ENCODE data around the gene ILRUN.
"Not testable (repeated sequence)": the region's sequence is repeated elsewhere in the genome, so short reads cannot be mapped to it uniquely, and the experiment has no call there.

ILRUN gene

GRCh38 chr6:34697544-34697836, 923 bp upstream of the ILRUN start:
- DNase-seq: no peak

DNA sequence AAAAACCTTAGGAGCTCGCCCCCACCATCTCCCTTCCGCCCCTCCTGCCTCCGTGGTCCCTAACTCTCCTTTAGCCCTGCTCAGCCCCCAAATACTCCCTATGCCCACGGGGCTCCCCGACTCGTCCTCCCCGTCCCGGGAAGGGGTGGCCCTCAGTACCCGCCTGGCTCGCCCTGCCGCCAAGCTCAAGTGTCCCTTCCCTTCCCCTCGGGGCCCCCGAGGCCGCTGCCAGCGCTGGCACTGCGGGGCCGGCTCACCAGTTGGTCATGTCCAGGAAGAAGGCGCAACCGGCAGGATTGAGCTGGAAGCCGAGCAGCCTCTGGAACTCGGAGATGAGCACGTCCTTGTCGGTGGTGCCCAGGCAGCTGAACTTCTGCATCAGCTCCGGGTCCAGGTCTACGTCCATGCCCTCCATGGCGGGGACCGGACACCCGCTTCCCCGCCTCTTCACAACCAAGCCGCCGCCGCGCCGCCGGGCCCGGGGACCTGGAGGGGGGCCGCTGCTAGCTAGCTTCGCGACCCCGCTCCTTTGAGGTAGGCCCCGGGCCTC, 303 bp downstream of the ILRUN start:
- DNase-seq: no peak

DNA sequence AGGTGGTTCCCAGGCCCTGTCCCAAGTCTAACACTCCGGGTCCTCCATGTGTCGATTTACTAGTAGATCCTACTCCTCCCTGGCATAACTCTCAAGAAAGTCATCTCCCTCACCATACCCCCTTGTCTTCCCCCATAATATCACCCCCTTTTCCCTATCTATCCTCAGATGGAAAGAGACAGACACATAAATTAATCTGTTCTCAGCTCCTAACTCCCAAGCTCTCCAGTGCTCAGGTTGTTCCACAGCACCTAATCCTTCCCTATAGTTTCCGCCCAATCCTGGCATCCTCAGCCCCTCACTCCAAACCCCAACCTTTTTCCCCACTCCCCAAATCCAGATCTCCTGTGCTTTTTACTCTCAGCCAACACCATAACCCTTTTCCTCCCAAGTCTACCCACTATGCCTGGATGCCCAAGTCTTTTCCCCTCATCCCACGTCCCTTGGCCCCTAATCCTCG, 808 bp downstream of the ILRUN start:
- DNase-seq: no peak

- no peak for DNase-seq
Observed at GRCh38 chr6:34692280-34692679, 4.3 kb downstream of the ILRUN start.

GRCh38 chr6:34689742-34690141, 6.8 kb downstream of the ILRUN start:
- no peak for DNase-seq

DNA sequence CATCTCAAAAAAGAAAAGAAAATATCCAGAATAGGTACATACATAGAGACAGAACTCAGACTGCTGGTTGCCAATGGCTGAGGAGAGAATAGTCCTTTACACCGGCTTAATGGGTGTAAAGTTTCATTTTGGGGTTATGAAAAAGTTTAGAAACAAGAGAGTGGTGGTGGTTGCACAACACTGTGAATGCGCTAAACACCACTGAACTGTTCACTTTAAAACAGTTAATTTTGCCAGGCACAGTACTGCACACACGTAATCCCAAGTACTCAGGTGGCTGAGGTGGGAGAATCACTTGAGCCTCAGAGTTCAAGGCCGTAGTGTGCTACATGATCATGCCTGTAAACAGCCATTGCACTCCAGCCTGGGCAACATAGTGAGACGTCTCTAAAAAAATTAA, 7.6 kb downstream of the ILRUN start:
- no peak for DNase-seq

- no peak for DNase-seq
Observed at GRCh38 chr6:34684919-34685318, 11.6 kb downstream of the ILRUN start.

GRCh38 chr6:34684364-34684763, 12.2 kb downstream of the ILRUN start:
- DNase-seq: no peak

- peak; percentile 63 for DNase-seq
Observed at GRCh38 chr6:34680802-34681515, 15.6 kb downstream of the ILRUN start.

DNA sequence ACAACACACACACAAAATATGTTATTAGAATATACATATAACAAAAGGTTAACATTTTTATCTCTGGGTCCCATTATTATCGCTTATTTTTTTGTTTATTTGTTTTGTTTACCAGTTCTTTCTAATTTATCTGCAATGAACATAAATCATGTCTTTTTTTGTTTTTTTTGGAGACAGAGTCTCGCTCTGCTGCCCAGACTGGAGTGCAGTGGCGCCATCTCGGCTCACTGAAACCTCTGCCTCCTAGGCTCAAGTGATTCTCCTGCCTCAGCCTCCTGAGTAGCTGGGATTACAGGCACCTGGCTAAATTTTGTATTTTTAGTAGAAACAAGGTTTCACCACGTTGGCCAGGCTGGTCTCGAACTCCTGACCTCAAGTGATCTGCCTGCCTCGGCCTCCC, 16.3 kb downstream of the ILRUN start:
- not testable (repeated sequence) for DNase-seq

DNA sequence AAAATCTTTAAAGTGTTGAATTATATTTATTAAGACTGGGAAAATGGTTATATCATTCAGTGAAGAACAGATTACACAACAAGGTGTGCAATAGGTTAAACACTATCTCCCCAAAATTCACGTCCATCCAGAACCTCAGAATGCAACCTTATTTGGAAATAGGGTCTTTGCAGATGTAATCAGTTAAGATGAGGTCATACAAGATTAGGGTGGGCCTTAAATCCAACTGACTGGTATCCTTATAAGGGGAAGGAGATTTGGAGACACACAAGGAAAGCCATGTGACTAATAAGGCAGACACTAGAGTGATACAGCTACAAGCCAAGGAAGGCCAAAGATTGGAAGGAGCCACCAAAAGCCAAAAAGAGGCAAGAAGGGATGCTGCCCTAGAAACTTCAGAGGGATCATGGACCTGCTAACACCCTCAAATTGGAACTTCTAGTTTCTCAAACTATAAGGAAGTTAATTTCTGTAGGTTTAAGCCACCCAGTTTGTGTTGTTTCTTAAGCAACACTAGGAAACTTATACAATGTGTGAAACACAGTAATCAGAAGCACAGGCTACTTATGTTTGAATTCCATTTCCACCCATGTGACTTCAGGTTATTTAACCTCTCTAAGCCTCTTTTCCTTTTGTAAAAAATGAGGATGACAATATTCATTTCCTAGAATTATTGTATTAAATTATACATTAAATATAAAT, 16.9 kb downstream of the ILRUN start:
- DNase-seq: peak; percentile 53

DNA sequence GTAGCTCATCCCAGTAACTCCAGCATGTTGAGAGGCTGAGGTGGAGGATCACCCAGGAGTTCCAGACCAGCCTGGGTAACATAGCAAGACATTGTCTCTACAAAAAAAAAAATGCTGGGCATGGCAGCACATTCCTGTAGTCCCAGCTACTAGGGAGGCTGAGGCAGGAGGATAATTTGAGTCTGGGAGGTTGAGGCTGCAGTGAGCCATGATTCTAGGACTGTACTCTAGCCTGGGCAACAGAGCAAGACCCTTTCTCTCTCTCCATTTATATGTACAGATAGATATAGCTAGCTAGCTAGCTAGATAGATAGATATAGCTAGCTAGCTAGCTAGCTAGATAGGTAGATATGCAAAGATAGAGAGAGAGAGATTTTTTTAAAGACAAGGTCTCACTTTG, 20.4 kb downstream of the ILRUN start:
- no peak for DNase-seq

- DNase-seq: not testable (repeated sequence)
Observed at GRCh38 chr6:34674930-34675329, 21.6 kb downstream of the ILRUN start.

- no peak for DNase-seq
Observed at GRCh38 chr6:34674268-34674639, 22.3 kb downstream of the ILRUN start.

DNA sequence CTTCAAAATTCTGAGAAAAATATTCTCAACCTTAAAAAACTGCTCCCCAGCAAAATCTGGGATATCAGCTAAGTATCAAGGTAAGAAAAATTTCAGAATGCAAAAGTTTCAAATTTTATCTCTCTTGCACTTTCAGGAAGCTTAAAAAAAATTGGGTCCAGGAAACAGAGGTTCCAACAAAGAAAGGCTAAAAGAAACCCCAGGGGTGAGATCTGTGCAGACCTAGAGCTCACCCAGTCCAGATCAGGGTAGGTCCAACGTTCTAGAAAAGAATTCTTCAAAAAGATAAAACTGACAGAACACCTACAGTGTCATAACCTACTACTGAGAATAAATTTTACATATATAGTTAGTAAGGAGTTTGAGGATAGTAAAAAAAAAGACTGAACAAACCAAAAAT, 23.5 kb downstream of the ILRUN start:
- no peak for DNase-seq

- no peak for DNase-seq
Observed at GRCh38 chr6:34672657-34673043, 23.9 kb downstream of the ILRUN start.

- peak; percentile 49 for DNase-seq
Observed at GRCh38 chr6:34671801-34672656, 24.5 kb downstream of the ILRUN start.

GRCh38 chr6:34671367-34671766, 25.2 kb downstream of the ILRUN start:
- peak; percentile 54 for DNase-seq

DNA sequence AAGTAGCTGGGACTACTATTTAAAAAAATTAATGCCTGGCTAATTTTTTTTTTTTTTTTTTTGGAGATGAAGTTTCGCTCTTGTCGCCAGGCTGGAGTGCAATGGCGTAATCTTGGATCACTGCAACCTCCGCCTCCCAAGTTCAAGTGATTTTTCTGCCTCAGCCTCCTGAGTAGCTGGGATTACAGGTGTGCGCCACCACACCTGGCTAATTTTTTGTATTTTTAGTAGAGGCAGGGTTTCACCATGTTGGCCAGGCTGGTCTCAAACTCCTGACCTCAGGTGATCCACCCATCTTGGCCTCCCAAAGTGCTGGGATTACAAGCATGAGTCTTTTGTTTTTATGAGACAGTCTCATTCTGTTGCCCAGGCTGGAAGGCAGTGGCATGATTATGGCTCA, 27.8 kb downstream of the ILRUN start:
- not testable (repeated sequence) for DNase-seq

DNA sequence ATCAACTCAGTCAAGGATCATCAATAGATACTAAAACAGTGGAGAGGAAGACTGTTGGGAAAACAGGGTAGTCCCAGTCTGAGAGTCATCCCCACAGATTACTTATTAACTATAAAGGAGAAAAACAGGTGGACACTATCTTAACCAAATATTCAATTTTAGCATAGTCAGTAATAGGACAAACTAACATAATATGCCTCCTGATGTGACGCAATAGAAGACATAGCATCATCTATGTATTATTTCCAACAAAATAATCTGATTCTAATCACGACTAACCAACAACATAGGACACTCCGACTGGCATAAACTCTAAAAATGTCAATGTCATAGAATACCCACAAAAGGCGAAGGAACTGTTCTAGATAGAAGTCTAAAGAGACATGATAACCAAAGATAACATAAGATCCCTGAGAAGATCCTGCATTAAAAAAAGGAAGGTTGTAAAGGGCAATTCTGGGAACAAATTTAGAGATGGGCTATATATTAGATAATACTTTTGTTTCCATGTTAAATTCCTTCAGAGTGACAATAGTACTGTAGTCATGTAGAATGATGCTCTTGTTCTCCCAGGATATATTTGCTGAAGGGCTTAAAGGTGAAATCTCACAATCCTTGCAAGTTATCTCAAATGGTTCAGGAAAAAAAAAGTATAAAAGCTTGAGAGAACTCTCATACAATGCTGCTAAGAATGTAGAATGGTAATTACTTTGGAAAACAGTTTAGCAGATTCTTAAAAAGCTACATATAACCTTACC, 28.9 kb downstream of the ILRUN start:
- no peak for DNase-seq

- DNase-seq: no peak
Observed at GRCh38 chr6:34665019-34665418, 31.5 kb downstream of the ILRUN start.

GRCh38 chr6:34664256-34664971, 32.2 kb downstream of the ILRUN start:
- peak; percentile 45 for DNase-seq
